ENCODE results near the gene DPM3.

DNA sequence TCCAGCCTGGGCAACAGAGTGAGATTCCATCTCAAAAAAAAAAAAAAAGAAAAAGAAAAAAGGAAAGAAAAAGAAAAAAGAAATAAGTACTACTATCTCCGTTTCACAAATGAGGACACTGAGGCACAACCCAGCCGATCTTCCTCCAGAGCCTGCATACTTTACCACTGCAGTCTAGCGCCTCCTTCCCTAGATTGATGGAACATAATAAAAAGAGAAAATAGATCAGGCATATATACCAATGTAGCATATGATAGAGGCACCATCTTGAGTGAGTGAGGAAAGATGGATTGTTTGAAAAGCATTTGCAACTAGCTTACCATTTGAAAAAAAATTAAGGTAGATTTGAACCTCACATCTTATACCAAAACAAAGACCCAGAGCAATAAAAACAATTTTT, 5.2 kb upstream of the DPM3 start:
- TF ChIP-seq FOXK2 (IDR thresholded peaks at IDR 0.05), result no peak
- TF ChIP-seq FOXA1 (IDR thresholded peaks at IDR 0.05), result no peak
- no peak for TF ChIP-seq BHLHE40 (IDR thresholded peaks at IDR 0.05; ENCODE audit: borderline replicate concordance)
